Large intestine (tissue), 3 donors: Measurements from ENCODE around the gene CDKAL1. TPM values are rescaled to one million over a fixed set of nuclear protein-coding genes. Genes with fewer than 3 reads are reported as not detected.
"Not testable (repeated sequence)": the region's sequence is repeated elsewhere in the genome, so short reads cannot be mapped to it uniquely, and the experiment has no call there.

Source experiments
- DNase-seq, 2 donors: peaks; one replicate each; pipeline versions ENCODE4 v3.0.0 to v3.0.0-alpha.2; 2013
- H3K27ac ChIP-seq: one replicate; pipeline ENCODE4 v1.5.1; 2013; ENCODE audit warnings: low read length
- H3K27me3 ChIP-seq: 2 replicates; pipeline ENCODE4 v1.6.1; 2013; ENCODE audit warnings: low read length; ENCODE audit not compliant: control insufficient read depth, insufficient read depth
- H3K36me3 ChIP-seq: 2 replicates; pipeline ENCODE4 v1.6.1; 2013; ENCODE audit warnings: low read length; ENCODE audit not compliant: control insufficient read depth, insufficient read depth
- H3K4me1 ChIP-seq: one replicate; pipeline ENCODE4 v1.6.1; 2013; ENCODE audit warnings: low read length; ENCODE audit not compliant: control insufficient read depth, insufficient read depth
- H3K4me3 ChIP-seq: one replicate; pipeline ENCODE4 v1.5.1; 2013; ENCODE audit warnings: low read length
- H3K9me3 ChIP-seq: one replicate; pipeline ENCODE4 v1.6.1; 2013; ENCODE audit warnings: mild to moderate bottlenecking, low read depth, low read length, moderate library complexity; ENCODE audit not compliant: control insufficient read depth
- WGBS: methylation state at CpG from one replicate; pipeline ENCODE4 v1.1.5; 2013; ENCODE audit warnings: low lambda C conversion rate; ENCODE audit not compliant: insufficient coverage; 5-methylcytosine and 5-hydroxymethylcytosine counted together
- polyA plus RNA-seq: library from polyadenylated mRNA; unstranded; fragments of 120-200 nt; gene quantifications from one replicate; pipeline ENCODE4 v1.2.1, GENCODE V29; 2013

The CDKAL1 gene
- polyA plus RNA-seq, 1 donor, result 10.3 TPM

DNA sequence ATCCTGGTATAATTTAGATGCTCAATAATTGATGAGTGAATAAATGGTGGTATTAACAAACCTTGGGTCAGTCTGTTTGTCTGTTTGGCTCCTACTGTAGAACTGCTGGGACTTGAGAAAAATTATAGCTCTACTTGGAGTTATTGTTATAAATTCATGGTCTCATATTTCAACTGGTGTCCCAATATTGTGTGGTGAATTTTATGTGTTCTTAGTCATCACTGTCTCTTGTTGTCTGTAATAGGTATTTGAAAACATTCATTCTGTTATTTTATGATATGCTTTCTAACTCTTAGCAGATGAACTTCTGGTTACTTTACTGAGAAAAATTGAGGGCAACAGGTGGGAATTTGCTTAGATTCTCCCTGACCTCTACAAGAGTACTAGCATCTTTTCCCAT is 221.4 kb downstream of the CDKAL1 start:
- H3K27ac ChIP-seq, result no peak overlapping the region
- H3K36me3 ChIP-seq, result no peaks in the 10 kb centered on the region
- DNase-seq, result no peak
- H3K9me3 ChIP-seq, result peaks cover 2% of the 10 kb centered on the region
- H3K4me1 ChIP-seq, result no peaks in the 10 kb centered on the region
- no peaks in the 10 kb centered on the region for H3K27me3 ChIP-seq
- H3K4me3 ChIP-seq, result no peak overlapping the region

DNA sequence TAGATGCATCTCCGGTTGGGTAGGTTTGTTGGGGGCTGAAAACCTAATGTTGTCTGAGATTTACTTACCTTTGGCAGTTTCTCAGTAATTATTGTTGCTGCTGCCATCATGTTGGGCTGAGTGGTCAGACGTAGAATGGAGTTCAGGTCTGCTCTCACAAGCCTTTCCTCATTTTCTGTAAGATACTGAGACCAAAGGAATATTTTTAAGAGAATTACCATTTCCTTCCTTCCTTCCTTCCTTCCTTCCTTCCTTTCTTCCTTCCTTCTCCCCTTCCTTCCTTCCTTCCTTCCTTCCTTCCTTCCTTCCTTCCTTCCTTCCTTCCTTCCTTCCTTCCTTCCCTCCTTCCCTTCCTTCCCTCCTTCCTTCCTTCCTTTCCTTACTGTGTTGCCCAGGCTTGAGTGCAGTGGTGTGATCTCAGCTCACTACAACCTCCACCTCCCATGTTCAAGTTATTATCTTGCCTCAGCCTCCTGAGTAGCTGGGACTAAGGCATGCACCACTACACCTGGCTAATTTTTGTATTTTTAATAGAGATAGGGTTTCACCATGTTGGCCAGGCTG is 222.4 kb downstream of the CDKAL1 start:
- not testable (repeated sequence) for H3K27me3 ChIP-seq, H3K4me1 ChIP-seq, H3K9me3 ChIP-seq, H3K4me3 ChIP-seq, H3K36me3 ChIP-seq, DNase-seq, H3K27ac ChIP-seq
- WGBS, result no CpG with 5 or more reads among the region's 2 CpGs

- H3K36me3 ChIP-seq, result no peaks in the 10 kb centered on the region
- H3K9me3 ChIP-seq, result peaks cover 2% of the 10 kb centered on the region
- 96% methylated on average over 2 of the region's 2 CpGs for WGBS
- DNase-seq, result no peak
- H3K27me3 ChIP-seq, result no peaks in the 10 kb centered on the region
- no peaks in the 10 kb centered on the region for H3K4me1 ChIP-seq
- H3K27ac ChIP-seq, result no peak overlapping the region
- no peak overlapping the region for H3K4me3 ChIP-seq
These were observed 223.5 kb downstream of the CDKAL1 start for GRCh38 chr6:20757761-20758160.

DNA sequence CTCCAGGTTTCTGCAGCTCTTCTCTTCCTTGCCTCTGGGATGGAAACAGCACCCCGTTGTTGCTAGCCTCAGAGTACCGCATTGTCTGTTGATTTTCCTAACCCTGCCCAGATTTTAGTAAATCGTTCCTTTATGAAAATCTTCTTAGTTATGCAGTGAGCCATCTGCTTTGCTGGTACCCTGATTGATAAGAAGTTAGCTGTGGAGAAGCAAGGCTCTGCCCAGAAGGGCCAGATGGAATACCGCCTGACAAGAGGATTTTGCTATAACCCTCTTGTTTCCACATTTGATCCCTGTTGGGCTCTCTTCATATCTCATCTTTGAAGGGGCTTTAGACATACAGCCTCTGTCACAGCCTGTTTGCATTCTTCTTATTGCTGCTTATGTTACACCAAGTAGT is 229.0 kb downstream of the CDKAL1 start:
- no peak overlapping the region for H3K27ac ChIP-seq
- H3K9me3 ChIP-seq, result no peaks in the 10 kb centered on the region
- H3K36me3 ChIP-seq, result no peaks in the 10 kb centered on the region
- H3K4me1 ChIP-seq, result no peaks in the 10 kb centered on the region
- no peak overlapping the region for H3K4me3 ChIP-seq
- DNase-seq, result peak in 1 of 2 donors; percentile 6
- no peaks in the 10 kb centered on the region for H3K27me3 ChIP-seq
- 100% methylated on average over 2 of the region's 4 CpGs for WGBS

DNA sequence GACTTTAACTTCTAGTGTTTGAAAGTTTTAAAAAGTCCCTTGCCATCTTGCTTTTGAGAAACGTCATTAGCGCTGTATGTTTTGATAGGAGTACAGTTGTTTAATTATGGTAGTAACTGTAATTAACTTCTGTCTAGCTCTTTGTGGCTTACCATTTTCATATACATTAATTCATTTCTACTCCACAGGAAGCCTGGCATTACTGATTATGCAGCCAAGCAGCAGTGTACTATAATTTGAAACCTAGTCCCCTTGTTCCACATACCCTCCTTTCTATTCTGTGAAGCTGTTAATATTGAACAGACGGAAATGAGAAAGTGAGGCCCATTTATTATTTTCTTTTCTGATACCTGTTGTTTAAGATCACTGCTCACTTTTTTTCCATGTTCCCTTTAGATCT is 235.4 kb downstream of the CDKAL1 start:
- Histone ChIP-seq H3K36me3 (peaks cover 2% of the 10 kb centered on the region), H3K27ac (no peak overlapping the region), H3K4me1 (no peaks in the 10 kb centered on the region), H3K27me3 (no peaks in the 10 kb centered on the region), H3K9me3 (no peaks in the 10 kb centered on the region), H3K4me3 (no peak overlapping the region)
- DNase-seq, result no peak
- whole genome bisulfite sequencing, result 100% methylated on average over 1 of the region's 3 CpGs

DNA sequence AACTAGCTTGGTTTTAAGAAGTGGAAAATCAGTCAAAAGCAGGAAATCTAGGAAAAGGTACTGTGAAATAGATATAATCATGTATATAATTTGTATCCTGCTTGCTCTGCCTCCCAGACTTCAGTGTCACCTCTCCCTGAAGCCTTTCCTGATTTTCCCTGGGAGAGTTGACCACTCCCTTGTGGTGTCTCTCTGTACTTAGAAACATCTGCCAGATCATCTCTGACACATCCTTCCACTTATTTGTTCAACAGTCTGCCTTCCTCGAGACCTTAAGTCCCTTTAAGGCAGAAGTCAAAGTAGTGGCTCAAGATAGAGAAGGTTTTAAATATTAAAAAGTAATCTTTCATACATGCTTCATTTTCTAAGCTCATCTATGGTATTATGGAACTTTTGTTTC is 236.5 kb downstream of the CDKAL1 start:
- H3K36me3 ChIP-seq, result peaks cover 2% of the 10 kb centered on the region

DNA sequence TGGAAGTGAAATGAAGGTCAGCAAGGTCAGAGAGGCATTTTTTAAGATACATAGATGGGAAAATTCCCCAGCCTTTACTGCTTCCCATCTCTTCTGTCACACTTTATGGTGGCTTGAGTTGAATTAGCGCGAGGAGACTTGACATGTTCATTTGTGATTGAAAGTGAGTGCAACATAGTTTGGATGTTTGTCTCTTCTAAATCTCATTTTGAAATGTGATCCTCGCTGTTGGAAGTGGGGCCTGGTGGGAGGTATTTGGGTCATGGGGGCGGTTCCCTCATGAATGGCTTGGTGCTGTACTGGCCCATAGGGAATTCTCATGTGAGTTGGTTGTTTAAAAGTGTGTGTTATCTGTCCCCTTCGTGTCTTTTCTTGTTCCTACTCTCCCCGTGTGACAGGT is 237.2 kb downstream of the CDKAL1 start:
- H3K4me1 ChIP-seq, result no peaks in the 10 kb centered on the region
- H3K9me3 ChIP-seq, result no peaks in the 10 kb centered on the region
- no peak overlapping the region for H3K4me3 ChIP-seq
- peaks cover 2% of the 10 kb centered on the region for H3K36me3 ChIP-seq
- WGBS, result no CpG with 5 or more reads among the region's 6 CpGs
- H3K27me3 ChIP-seq, result no peaks in the 10 kb centered on the region
- H3K27ac ChIP-seq, result no peak overlapping the region
- no peak for DNase-seq

More for the DNA sequence above, 236.5 kb downstream of the CDKAL1 start:
- no peak overlapping the region for H3K27ac ChIP-seq
- DNase-seq, result no peak
- 40% methylated on average over 1 of the region's 1 CpG for WGBS
- H3K4me3 ChIP-seq, result no peak overlapping the region
- H3K4me1 ChIP-seq, result no peaks in the 10 kb centered on the region
- H3K9me3 ChIP-seq, result no peaks in the 10 kb centered on the region
- no peaks in the 10 kb centered on the region for H3K27me3 ChIP-seq

GRCh38 chr6:20773822-20774221 is 239.6 kb downstream of the CDKAL1 start:
- Histone ChIP-seq H3K4me1 (no peaks in the 10 kb centered on the region), H3K36me3 (peaks cover 2% of the 10 kb centered on the region), H3K9me3 (no peaks in the 10 kb centered on the region), H3K27me3 (no peaks in the 10 kb centered on the region), H3K4me3 (no peak overlapping the region), H3K27ac (no peak overlapping the region)
- DNase-seq, result no peak
- no CpG with 5 or more reads among the region's 1 CpG for WGBS

GRCh38 chr6:20775981-20776380 is 241.7 kb downstream of the CDKAL1 start:
- no CpG with 5 or more reads among the region's 1 CpG for WGBS
- no peak overlapping the region for H3K27ac ChIP-seq
- H3K9me3 ChIP-seq, result no peaks in the 10 kb centered on the region
- H3K4me1 ChIP-seq, result no peaks in the 10 kb centered on the region
- no peak overlapping the region for H3K4me3 ChIP-seq
- peaks cover 2% of the 10 kb centered on the region for H3K36me3 ChIP-seq
- no peaks in the 10 kb centered on the region for H3K27me3 ChIP-seq
- no peak for DNase-seq

- no peaks in the 10 kb centered on the region for H3K27me3 ChIP-seq
- DNase-seq, result no peak
- H3K4me3 ChIP-seq, result no peak overlapping the region
- no peaks in the 10 kb centered on the region for H3K36me3 ChIP-seq
- H3K4me1 ChIP-seq, result no peaks in the 10 kb centered on the region
- H3K9me3 ChIP-seq, result no peaks in the 10 kb centered on the region
- H3K27ac ChIP-seq, result no peak overlapping the region
These were observed 243.5 kb downstream of the CDKAL1 start for GRCh38 chr6:20777801-20778200.

DNA sequence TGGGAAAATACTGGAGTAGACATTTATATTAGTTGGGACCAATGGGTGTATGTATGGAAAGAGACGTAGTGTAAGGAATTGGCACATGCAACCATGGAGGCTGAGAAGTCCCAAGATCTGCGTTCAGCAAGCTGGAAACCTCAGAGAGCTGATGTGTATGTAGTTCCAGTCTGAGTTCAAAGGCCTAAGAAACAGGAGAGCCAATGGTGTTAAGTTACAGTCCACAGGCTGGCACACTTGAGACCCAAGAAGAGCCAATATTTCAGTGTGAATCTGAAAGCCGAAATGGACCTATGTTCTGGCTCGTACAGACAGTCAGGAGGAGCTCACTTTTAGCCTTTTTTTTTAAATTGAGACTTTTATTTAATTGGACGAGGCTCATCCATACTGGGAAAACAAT is 244.2 kb downstream of the CDKAL1 start:
- peaks cover 2% of the 10 kb centered on the region for H3K36me3 ChIP-seq
- H3K4me3 ChIP-seq, result no peak overlapping the region
- H3K27ac ChIP-seq, result no peak overlapping the region
- 100% methylated on average over 1 of the region's 5 CpGs for WGBS
- H3K9me3 ChIP-seq, result no peaks in the 10 kb centered on the region
- no peaks in the 10 kb centered on the region for H3K27me3 ChIP-seq
- DNase-seq, result no peak
- H3K4me1 ChIP-seq, result no peaks in the 10 kb centered on the region
